ENCODE measurements around the gene ARRB1. TPM values are rescaled to one million over a fixed set of nuclear protein-coding genes. Genes with fewer than 3 reads are reported as not detected.
"Not testable (repeated sequence)": the region's sequence is repeated elsewhere in the genome, so short reads cannot be mapped to it uniquely, and the experiment has no call there.

The ARRB1 gene
- total RNA-seq, 2 experiments from 2014 or later = 61.8 to 64.8 TPM

GRCh38 chr11:75383246-75383645 lies 31.8 kb upstream of the ARRB1 start:
- Mint-ChIP-seq H3K36me3 (no peaks in the 10 kb centered on the region), H3K9me3 (no peaks in the 10 kb centered on the region), H3K27ac (peak overlapping the region; percentile 87), H3K4me1 (peaks cover 22% of the 10 kb centered on the region), H3K27me3 (peaks cover 9% of the 10 kb centered on the region), H3K4me3 (peak overlapping the region; percentile 53)
- POLR2A ChIA-PET = interaction anchor here (0.6 to 2.6 kb wide), 13 partner anchors 11 to 109 kb away, joined by 3 to 16 read pairs (median 5); partner anchors contain the start of gene ARRB1
- ATAC-seq (ENCODE audit: low read depth) (peak; percentile 86), DNase-seq (peak; percentile 60)

- H3K27me3 Mint-ChIP-seq = no peaks in the 10 kb centered on the region
- DNase-seq (no peak), ATAC-seq (ENCODE audit: low read depth) (no peak)
- no peaks in the 10 kb centered on the region for H3K36me3 Mint-ChIP-seq
- no peaks in the 10 kb centered on the region for H3K9me3 Mint-ChIP-seq
- peaks cover 23% of the 10 kb centered on the region for H3K4me1 Mint-ChIP-seq
- H3K4me3 Mint-ChIP-seq = no peak overlapping the region
- POLR2A ChIA-PET = interaction anchor here (1.3 to 1.6 kb wide), 2 partner anchors 28 to 105 kb away, joined by 6 read pairs; no protein-coding TSS in a partner anchor
- H3K27ac Mint-ChIP-seq = peak overlapping the region; percentile 66
Measured at GRCh38 chr11:75380716-75381420, 29.4 kb upstream of the ARRB1 start.

- POLR2A ChIA-PET = interaction anchor here (1.6 kb wide), 1 partner anchor 104 kb away, joined by 6 read pairs; no protein-coding TSS in a partner anchor
- H3K27ac Mint-ChIP-seq = no peak overlapping the region
Measured at GRCh38 chr11:75380245-75380644, 28.8 kb upstream of the ARRB1 start.

GRCh38 chr11:75378776-75379175 lies 27.3 kb upstream of the ARRB1 start:
- H3K4me3 Mint-ChIP-seq; H3K27me3 Mint-ChIP-seq; H3K36me3 Mint-ChIP-seq; DNase-seq; POLR2A ChIA-PET; H3K27ac Mint-ChIP-seq; ATAC-seq (ENCODE audit: low read depth); H3K9me3 Mint-ChIP-seq: not testable (repeated sequence)
- H3K4me1 Mint-ChIP-seq = peaks cover 17% of the 10 kb centered on the region

More at GRCh38 chr11:75380245-75380644, 28.8 kb upstream of the ARRB1 start:
- Mint-ChIP-seq H3K4me3 (no peak overlapping the region), H3K36me3 (no peaks in the 10 kb centered on the region), H3K4me1 (peaks cover 26% of the 10 kb centered on the region), H3K27me3 (no peaks in the 10 kb centered on the region), H3K9me3 (no peaks in the 10 kb centered on the region)
- DNase-seq = no peak
- no peak for ATAC-seq (ENCODE audit: low read depth)

- H3K27me3 Mint-ChIP-seq = peaks cover 3% of the 10 kb centered on the region
- no peaks in the 10 kb centered on the region for H3K9me3 Mint-ChIP-seq
- POLR2A ChIA-PET = interaction anchor here (2.1 kb wide), 1 partner anchor 23 kb away, joined by 7 read pairs; no protein-coding TSS in a partner anchor
- ATAC-seq (ENCODE audit: low read depth) (no peak), DNase-seq (no peak)
- no peak overlapping the region for H3K4me3 Mint-ChIP-seq
- H3K4me1 Mint-ChIP-seq = peaks cover 18% of the 10 kb centered on the region
- no peak overlapping the region for H3K27ac Mint-ChIP-seq
- peaks cover 3% of the 10 kb centered on the region for H3K36me3 Mint-ChIP-seq
Measured at GRCh38 chr11:75376175-75376574, 24.7 kb upstream of the ARRB1 start.

- no peak for DNase-seq
- POLR2A ChIA-PET = no interaction called here
- Mint-ChIP-seq H3K36me3 (peaks cover 3% of the 10 kb centered on the region), H3K4me1 (peaks cover 14% of the 10 kb centered on the region), H3K4me3 (no peak overlapping the region), H3K27me3 (peaks cover 3% of the 10 kb centered on the region), H3K27ac (peak overlapping the region; percentile 62), H3K9me3 (no peaks in the 10 kb centered on the region)
- ATAC-seq (ENCODE audit: low read depth) = no peak
Measured at GRCh38 chr11:75375626-75376025, 24.2 kb upstream of the ARRB1 start.

- peaks cover 19% of the 10 kb centered on the region for H3K4me1 Mint-ChIP-seq
- ATAC-seq (ENCODE audit: low read depth) (no peak), DNase-seq (no peak)
- H3K9me3 Mint-ChIP-seq = peaks cover 1% of the 10 kb centered on the region
- POLR2A ChIA-PET = no interaction called here
- no peak overlapping the region for H3K4me3 Mint-ChIP-seq
- H3K27me3 Mint-ChIP-seq = peaks cover 3% of the 10 kb centered on the region
- H3K27ac Mint-ChIP-seq = no peak overlapping the region
- H3K36me3 Mint-ChIP-seq = peaks cover 5% of the 10 kb centered on the region
Measured at GRCh38 chr11:75374646-75375045, 23.2 kb upstream of the ARRB1 start.

- H3K36me3 Mint-ChIP-seq = peaks cover 5% of the 10 kb centered on the region
- no peak for ATAC-seq (ENCODE audit: low read depth)
- H3K4me1 Mint-ChIP-seq = peaks cover 30% of the 10 kb centered on the region
- no peak overlapping the region for H3K4me3 Mint-ChIP-seq
- DNase-seq = no peak
- peaks cover 1% of the 10 kb centered on the region for H3K9me3 Mint-ChIP-seq
- POLR2A ChIA-PET = interaction anchor here (1.8 kb wide), 1 partner anchor 23 kb away, joined by 6 read pairs; no protein-coding TSS in a partner anchor
- no peak overlapping the region for H3K27ac Mint-ChIP-seq
- H3K27me3 Mint-ChIP-seq = peaks cover 3% of the 10 kb centered on the region
Measured at GRCh38 chr11:75373201-75373600, 21.7 kb upstream of the ARRB1 start.

- ATAC-seq (ENCODE audit: low read depth) (no peak), DNase-seq (no peak)
- peaks cover 3% of the 10 kb centered on the region for H3K27me3 Mint-ChIP-seq
- H3K4me3 Mint-ChIP-seq = no peak overlapping the region
- no peak overlapping the region for H3K27ac Mint-ChIP-seq
- peaks cover 1% of the 10 kb centered on the region for H3K9me3 Mint-ChIP-seq
- POLR2A ChIA-PET = interaction anchor here (1.0 to 1.8 kb wide), 2 partner anchors 11 to 22 kb away, joined by 4 to 6 read pairs; no protein-coding TSS in a partner anchor
- peaks cover 32% of the 10 kb centered on the region for H3K4me1 Mint-ChIP-seq
- peaks cover 5% of the 10 kb centered on the region for H3K36me3 Mint-ChIP-seq
Measured at GRCh38 chr11:75371949-75372876, 20.8 kb upstream of the ARRB1 start.

- H3K36me3 Mint-ChIP-seq = peaks cover 9% of the 10 kb centered on the region
- peaks cover 3% of the 10 kb centered on the region for H3K9me3 Mint-ChIP-seq
- peak overlapping the region; percentile 79 for H3K4me3 Mint-ChIP-seq
- H3K4me1 Mint-ChIP-seq = peaks cover 27% of the 10 kb centered on the region
- peak; percentile 28 for ATAC-seq (ENCODE audit: low read depth)
- H3K27me3 Mint-ChIP-seq = peaks cover 3% of the 10 kb centered on the region
- POLR2A ChIA-PET = interaction anchor here (0.7 to 4.4 kb wide), 5 partner anchors 14 to 39 kb away, joined by 5 to 46 read pairs (median 8); partner anchors contain the start of gene ARRB1
- no peak for DNase-seq
- H3K27ac Mint-ChIP-seq = peak overlapping the region; percentile 97
Measured at GRCh38 chr11:75369560-75370255, 18.2 kb upstream of the ARRB1 start.

- H3K27ac Mint-ChIP-seq; H3K36me3 Mint-ChIP-seq; H3K4me3 Mint-ChIP-seq; DNase-seq; H3K27me3 Mint-ChIP-seq; H3K9me3 Mint-ChIP-seq; ATAC-seq (ENCODE audit: low read depth): not testable (repeated sequence)
- H3K4me1 Mint-ChIP-seq = peaks cover 22% of the 10 kb centered on the region
- POLR2A ChIA-PET = interaction anchor here (0.7 to 4.4 kb wide), 2 partner anchors 15 to 157 kb away, joined by 4 to 46 read pairs; partner anchors contain the start of gene ARRB1
Measured at GRCh38 chr11:75366826-75367225, 15.4 kb upstream of the ARRB1 start.

GRCh38 chr11:75365711-75366181 lies 14.3 kb upstream of the ARRB1 start:
- no peak overlapping the region for H3K27ac Mint-ChIP-seq
- H3K4me1 Mint-ChIP-seq = peaks cover 18% of the 10 kb centered on the region
- H3K27me3 Mint-ChIP-seq = no peaks in the 10 kb centered on the region
- POLR2A ChIA-PET = no interaction called here
- peaks cover 6% of the 10 kb centered on the region for H3K36me3 Mint-ChIP-seq
- peaks cover 3% of the 10 kb centered on the region for H3K9me3 Mint-ChIP-seq
- DNase-seq (no peak), ATAC-seq (ENCODE audit: low read depth) (no peak)
- no peak overlapping the region for H3K4me3 Mint-ChIP-seq
